ENCODE measurements around the gene TPRG1L.

Gene TPRG1L

GRCh38 chr1:3638676-3639075 lies 13.9 kb downstream of the TPRG1L start:
- no peak for DNase-seq (ENCODE audit: low read depth, low spot score)
- no peak for TF ChIP-seq CTCF (IDR thresholded peaks at IDR 0.05; ENCODE audit: low read depth, low read length)

GRCh38 chr1:3639397-3639911 lies 14.6 kb downstream of the TPRG1L start:
- DNase-seq (ENCODE audit: low read depth, low spot score), result no peak
- no peak overlapping the region for H3K4me3 ChIP-seq (ENCODE audit: low read depth, low read length)
- no peak for TF ChIP-seq CTCF (IDR thresholded peaks at IDR 0.05; ENCODE audit: low read depth, low read length)
- in situ Hi-C loops (cut with HindIII; ENCODE audit: low sequenced_read_pairs), result loop anchor here (25.0 kb wide), 1 partner anchor 102 kb away; no protein-coding TSS in a partner anchor

More at GRCh38 chr1:3638676-3639075, 13.9 kb downstream of the TPRG1L start:
- H3K4me3 ChIP-seq (ENCODE audit: low read depth, low read length), result no peak overlapping the region
- in situ Hi-C loops (cut with HindIII; ENCODE audit: low sequenced_read_pairs), result loop anchor here (25.0 kb wide), 1 partner anchor 101 kb away; no protein-coding TSS in a partner anchor

- in situ Hi-C loops (cut with HindIII; ENCODE audit: low sequenced_read_pairs), result loop anchor here (25.0 kb wide), 1 partner anchor 103 kb away; no protein-coding TSS in a partner anchor
- no peak overlapping the region for H3K4me3 ChIP-seq (ENCODE audit: low read depth, low read length)
- TF ChIP-seq CTCF (IDR thresholded peaks at IDR 0.05; ENCODE audit: low read depth, low read length), result no peak
- DNase-seq (ENCODE audit: low read depth, low spot score), result no peak
Measured at GRCh38 chr1:3640121-3640837, 15.5 kb downstream of the TPRG1L start.

- H3K4me3 ChIP-seq (ENCODE audit: low read depth, low read length), result no peak overlapping the region
- DNase-seq (ENCODE audit: low read depth, low spot score), result no peak
- in situ Hi-C loops (cut with HindIII; ENCODE audit: low sequenced_read_pairs), result loop anchor here (25.0 kb wide), 1 partner anchor 104 kb away; no protein-coding TSS in a partner anchor
- TF ChIP-seq CTCF (IDR thresholded peaks at IDR 0.05; ENCODE audit: low read depth, low read length), result no peak
Measured at GRCh38 chr1:3641046-3641760, 16.4 kb downstream of the TPRG1L start.

- no peak for DNase-seq (ENCODE audit: low read depth, low spot score)
- TF ChIP-seq CTCF (IDR thresholded peaks at IDR 0.05; ENCODE audit: low read depth, low read length), result no peak
- no peak overlapping the region for H3K4me3 ChIP-seq (ENCODE audit: low read depth, low read length)
- in situ Hi-C loops (cut with HindIII; ENCODE audit: low sequenced_read_pairs), result loop anchor here (25.0 kb wide), 1 partner anchor 105 kb away; no protein-coding TSS in a partner anchor
Measured at GRCh38 chr1:3641816-3642215, 17.0 kb downstream of the TPRG1L start.

- in situ Hi-C loops (cut with HindIII; ENCODE audit: low sequenced_read_pairs), result loop anchor here (25.0 kb wide), 1 partner anchor 106 kb away; no protein-coding TSS in a partner anchor
- DNase-seq (ENCODE audit: low read depth, low spot score), result no peak
- H3K4me3 ChIP-seq (ENCODE audit: low read depth, low read length), result no peak overlapping the region
- TF ChIP-seq CTCF (IDR thresholded peaks at IDR 0.05; ENCODE audit: low read depth, low read length), result no peak
Measured at GRCh38 chr1:3642919-3643675, 18.3 kb downstream of the TPRG1L start.

Data from astrocyte of the spinal cord (primary cell).